ENCODE data around the gene C7.

C7 gene

GRCh38 chr5:40904205-40904993, 4.9 kb upstream of the C7 start:
- DNase-seq (ENCODE audit: insufficient read length): peak; percentile 5
- TF ChIP-seq POLR2A (IDR thresholded peaks at IDR 0.05; ENCODE audit: low read depth, low read length): no peak
- TF ChIP-seq TAF1 (IDR thresholded peaks at IDR 0.05; ENCODE audit: borderline replicate concordance, low read depth, low read length): no peak
- no peak for TF ChIP-seq POLR2AphosphoS5 (IDR thresholded peaks at IDR 0.05; ENCODE audit: low read depth, low read length)
- no peak for FAIRE-seq

GRCh38 chr5:40904994-40905306, 4.3 kb upstream of the C7 start:
- TF ChIP-seq TAF1 (IDR thresholded peaks at IDR 0.05; ENCODE audit: borderline replicate concordance, low read depth, low read length) (no peak), POLR2AphosphoS5 (IDR thresholded peaks at IDR 0.05; ENCODE audit: low read depth, low read length) (no peak), POLR2A (IDR thresholded peaks at IDR 0.05; ENCODE audit: low read depth, low read length) (no peak)
- DNase-seq (ENCODE audit: insufficient read length): no peak
- peak; percentile 57 for FAIRE-seq

GRCh38 chr5:40906351-40906751, 2.9 kb upstream of the C7 start:
- no peak for TF ChIP-seq TAF1 (IDR thresholded peaks at IDR 0.05; ENCODE audit: borderline replicate concordance, low read depth, low read length)
- no peak for TF ChIP-seq POLR2A (IDR thresholded peaks at IDR 0.05; ENCODE audit: low read depth, low read length)
- TF ChIP-seq POLR2AphosphoS5 (IDR thresholded peaks at IDR 0.05; ENCODE audit: low read depth, low read length): no peak
- DNase-seq (ENCODE audit: insufficient read length) (no peak), FAIRE-seq (no peak)

GRCh38 chr5:40909723-40910122, 426 bp downstream of the C7 start:
- DNase-seq (ENCODE audit: insufficient read length) (no peak), FAIRE-seq (no peak)
- TF ChIP-seq TAF1 (IDR thresholded peaks at IDR 0.05; ENCODE audit: borderline replicate concordance, low read depth, low read length) (no peak), POLR2AphosphoS5 (IDR thresholded peaks at IDR 0.05; ENCODE audit: low read depth, low read length) (no peak), POLR2A (IDR thresholded peaks at IDR 0.05; ENCODE audit: low read depth, low read length) (no peak)

GRCh38 chr5:40911266-40911665, 2.0 kb downstream of the C7 start:
- DNase-seq (ENCODE audit: insufficient read length): no peak
- no peak for TF ChIP-seq POLR2A (IDR thresholded peaks at IDR 0.05; ENCODE audit: low read depth, low read length)
- no peak for TF ChIP-seq TAF1 (IDR thresholded peaks at IDR 0.05; ENCODE audit: borderline replicate concordance, low read depth, low read length)
- no peak for TF ChIP-seq POLR2AphosphoS5 (IDR thresholded peaks at IDR 0.05; ENCODE audit: low read depth, low read length)
- FAIRE-seq: no peak

- DNase-seq (ENCODE audit: insufficient read length) (no peak), FAIRE-seq (no peak)
- TF ChIP-seq POLR2A (IDR thresholded peaks at IDR 0.05; ENCODE audit: low read depth, low read length): no peak
- no peak for TF ChIP-seq TAF1 (IDR thresholded peaks at IDR 0.05; ENCODE audit: borderline replicate concordance, low read depth, low read length)
- TF ChIP-seq POLR2AphosphoS5 (IDR thresholded peaks at IDR 0.05; ENCODE audit: low read depth, low read length): no peak
Observed at GRCh38 chr5:40914835-40915234, 5.5 kb downstream of the C7 start.

- FAIRE-seq: no peak
- DNase-seq (ENCODE audit: insufficient read length): no peak
- no peak for TF ChIP-seq POLR2A (IDR thresholded peaks at IDR 0.05; ENCODE audit: low read depth, low read length)
- no peak for TF ChIP-seq POLR2AphosphoS5 (IDR thresholded peaks at IDR 0.05; ENCODE audit: low read depth, low read length)
- no peak for TF ChIP-seq TAF1 (IDR thresholded peaks at IDR 0.05; ENCODE audit: borderline replicate concordance, low read depth, low read length)
Observed at GRCh38 chr5:40915341-40915926, 6.1 kb downstream of the C7 start.

- no peak for FAIRE-seq
- no peak for DNase-seq (ENCODE audit: insufficient read length)
- TF ChIP-seq TAF1 (IDR thresholded peaks at IDR 0.05; ENCODE audit: borderline replicate concordance, low read depth, low read length) (no peak), POLR2A (IDR thresholded peaks at IDR 0.05; ENCODE audit: low read depth, low read length) (no peak), POLR2AphosphoS5 (IDR thresholded peaks at IDR 0.05; ENCODE audit: low read depth, low read length) (no peak)
Observed at GRCh38 chr5:40916226-40916625, 6.9 kb downstream of the C7 start.

- DNase-seq (ENCODE audit: insufficient read length) (no peak), FAIRE-seq (no peak)
- TF ChIP-seq TAF1 (IDR thresholded peaks at IDR 0.05; ENCODE audit: borderline replicate concordance, low read depth, low read length) (no peak), POLR2A (IDR thresholded peaks at IDR 0.05; ENCODE audit: low read depth, low read length) (no peak), POLR2AphosphoS5 (IDR thresholded peaks at IDR 0.05; ENCODE audit: low read depth, low read length) (no peak)
Observed at GRCh38 chr5:40928886-40929448, 19.7 kb downstream of the C7 start.

GRCh38 chr5:40932766-40933165, 23.5 kb downstream of the C7 start:
- no peak for FAIRE-seq
- DNase-seq (ENCODE audit: insufficient read length): no peak
- TF ChIP-seq POLR2A (IDR thresholded peaks at IDR 0.05; ENCODE audit: low read depth, low read length) (no peak), POLR2AphosphoS5 (IDR thresholded peaks at IDR 0.05; ENCODE audit: low read depth, low read length) (no peak)

- FAIRE-seq (no peak), DNase-seq (ENCODE audit: insufficient read length) (no peak)
- TF ChIP-seq POLR2AphosphoS5 (IDR thresholded peaks at IDR 0.05; ENCODE audit: low read depth, low read length) (no peak), POLR2A (IDR thresholded peaks at IDR 0.05; ENCODE audit: low read depth, low read length) (no peak), TAF1 (IDR thresholded peaks at IDR 0.05; ENCODE audit: borderline replicate concordance, low read depth, low read length) (no peak)
Observed at GRCh38 chr5:40937075-40937474, 27.8 kb downstream of the C7 start.

- DNase-seq (ENCODE audit: insufficient read length): no peak
- no peak for FAIRE-seq
- no peak for TF ChIP-seq TAF1 (IDR thresholded peaks at IDR 0.05; ENCODE audit: borderline replicate concordance, low read depth, low read length)
- no peak for TF ChIP-seq POLR2A (IDR thresholded peaks at IDR 0.05; ENCODE audit: low read depth, low read length)
- no peak for TF ChIP-seq POLR2AphosphoS5 (IDR thresholded peaks at IDR 0.05; ENCODE audit: low read depth, low read length)
Observed at GRCh38 chr5:40939753-40940152, 30.5 kb downstream of the C7 start.

Data from GM12892 (cell line).